ENCODE measurements around the gene BCAR1. TPM values are rescaled to one million over a fixed set of nuclear protein-coding genes. Genes with fewer than 3 reads are reported as not detected.

Gene BCAR1
- total RNA-seq, 1 experiment from 2014 or later = 120 TPM

DNA sequence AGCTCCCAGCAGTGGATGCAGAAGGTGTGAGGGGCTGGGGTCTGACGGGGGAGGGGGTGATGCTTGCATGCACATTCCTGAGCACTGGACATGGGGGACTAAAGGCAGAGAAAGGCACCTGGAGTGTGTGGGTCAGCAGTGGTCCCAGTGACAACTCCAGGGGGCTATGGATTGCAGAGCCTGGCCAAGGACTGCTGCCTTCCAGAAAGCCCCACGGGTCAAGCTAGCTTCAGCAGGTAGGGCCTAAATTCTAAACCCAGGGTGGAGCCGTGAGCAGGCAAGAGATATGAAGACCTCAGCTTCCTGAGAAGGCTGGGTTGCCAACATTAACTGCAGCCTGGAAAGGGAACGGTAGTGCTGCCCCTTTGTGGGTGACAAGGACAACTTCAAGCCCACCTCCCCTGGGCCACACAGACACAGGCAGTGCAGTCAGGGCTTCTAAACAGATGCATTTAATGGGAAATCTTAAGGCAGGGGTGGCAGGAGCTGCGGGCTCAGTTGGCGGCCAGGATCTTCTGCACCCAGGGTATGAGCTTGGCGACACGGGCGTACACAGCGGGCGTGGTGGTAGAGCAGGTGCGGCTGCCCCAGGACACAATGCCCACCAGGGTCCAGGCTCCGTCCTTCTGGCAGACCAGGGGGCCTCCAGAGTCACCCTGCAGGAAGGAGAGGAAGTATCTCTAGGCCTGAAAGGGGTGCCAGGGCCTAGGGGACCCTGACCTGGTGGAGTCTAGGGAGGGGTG lies 47.6 kb downstream of the BCAR1 start:
- H3K4me3 ChIP-seq (ENCODE audit: low read depth in 2 of 2, low read length in 2 of 2) = no peak overlapping the region
- in situ Hi-C loops (cut with HindIII; ENCODE audit: low pct_unique_long_range_greater_than_20kb, low sequenced_read_pairs) (no loop called here), intact Hi-C loops (cut with micrococcal nuclease; ENCODE audit: unreplicated experiment) (no loop called here)
- no peaks in the 10 kb centered on the region for H3K27me3 ChIP-seq (ENCODE audit: control insufficient read depth, insufficient read depth, low read length)
- DNase-seq (ENCODE audit: low read depth, low spot score) = no peak
- H3K4me1 ChIP-seq (ENCODE audit: control insufficient read depth, insufficient read depth, low read length) = no peaks in the 10 kb centered on the region
- H3K36me3 ChIP-seq (ENCODE audit: control insufficient read depth, insufficient read depth, low read length) = no peaks in the 10 kb centered on the region
- CTCF ChIA-PET = interaction anchor here (0.7 kb wide), 1 partner anchor 22 kb away, joined by 14 read pairs; no protein-coding TSS in a partner anchor
- no peak overlapping the region for H3K27ac ChIP-seq (ENCODE audit: low read length)
- POLR2A ChIA-PET = no interaction called here
- no peaks in the 10 kb centered on the region for H3K9me3 ChIP-seq (ENCODE audit: control insufficient read depth, insufficient read depth, low read depth, low read length)
- no peak for TF ChIP-seq POLR2AphosphoS5 (IDR thresholded peaks at IDR 0.05; ENCODE audit: low read depth, low read length)
- TF ChIP-seq, protein P1, sequence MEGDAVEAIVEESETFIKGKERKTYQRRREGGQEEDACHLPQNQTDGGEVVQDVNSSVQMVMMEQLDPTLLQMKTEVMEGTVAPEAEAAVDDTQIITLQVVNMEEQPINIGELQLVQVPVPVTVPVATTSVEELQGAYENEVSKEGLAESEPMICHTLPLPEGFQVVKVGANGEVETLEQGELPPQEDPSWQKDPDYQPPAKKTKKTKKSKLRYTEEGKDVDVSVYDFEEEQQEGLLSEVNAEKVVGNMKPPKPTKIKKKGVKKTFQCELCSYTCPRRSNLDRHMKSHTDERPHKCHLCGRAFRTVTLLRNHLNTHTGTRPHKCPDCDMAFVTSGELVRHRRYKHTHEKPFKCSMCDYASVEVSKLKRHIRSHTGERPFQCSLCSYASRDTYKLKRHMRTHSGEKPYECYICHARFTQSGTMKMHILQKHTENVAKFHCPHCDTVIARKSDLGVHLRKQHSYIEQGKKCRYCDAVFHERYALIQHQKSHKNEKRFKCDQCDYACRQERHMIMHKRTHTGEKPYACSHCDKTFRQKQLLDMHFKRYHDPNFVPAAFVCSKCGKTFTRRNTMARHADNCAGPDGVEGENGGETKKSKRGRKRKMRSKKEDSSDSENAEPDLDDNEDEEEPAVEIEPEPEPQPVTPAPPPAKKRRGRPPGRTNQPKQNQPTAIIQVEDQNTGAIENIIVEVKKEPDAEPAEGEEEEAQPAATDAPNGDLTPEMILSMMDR (IDR thresholded peaks at IDR 0.05) = no peak
- no peak for TF ChIP-seq TCF7L2 (IDR thresholded peaks at IDR 0.05; ENCODE audit: low read depth, low read length)
- TF ChIP-seq SIN3A (IDR thresholded peaks at IDR 0.05; ENCODE audit: borderline replicate concordance, insufficient read depth, low read depth, low read length) = no peak
- no peak for TF ChIP-seq REST (IDR thresholded peaks at IDR 0.05; ENCODE audit: insufficient read depth in 1 of 2, low read depth in 2 of 2, low read length in 1 of 2)
- no TSS peak for BruUV-seq (replicated peaks)
- no peak for ATAC-seq

DNA sequence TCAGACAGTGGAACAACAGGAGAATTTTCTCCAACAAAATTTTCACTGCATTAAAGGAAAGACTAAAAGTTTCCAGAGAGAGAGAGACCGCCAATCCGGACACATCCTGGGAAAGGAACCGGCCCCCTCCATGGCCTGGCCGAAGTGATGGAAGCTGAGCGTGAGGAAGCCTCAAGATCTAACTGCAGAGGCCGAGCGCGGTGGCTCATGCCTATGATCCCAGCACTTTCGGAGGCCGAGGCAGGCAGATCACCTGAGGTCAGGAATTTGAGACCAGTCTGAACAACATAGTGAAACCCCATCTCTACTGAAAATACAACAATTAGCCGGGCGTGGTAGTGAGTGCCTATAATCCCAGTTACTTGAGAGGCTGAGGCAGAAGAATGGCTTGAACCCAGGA lies 48.3 kb downstream of the BCAR1 start:
- H3K27me3 ChIP-seq (ENCODE audit: control insufficient read depth, insufficient read depth, low read length) = no peaks in the 10 kb centered on the region
- TF ChIP-seq REST (IDR thresholded peaks at IDR 0.05; ENCODE audit: insufficient read depth in 1 of 2, low read depth in 2 of 2, low read length in 1 of 2) (no peak), POLR2AphosphoS5 (IDR thresholded peaks at IDR 0.05; ENCODE audit: low read depth, low read length) (no peak), SIN3A (IDR thresholded peaks at IDR 0.05; ENCODE audit: borderline replicate concordance, insufficient read depth, low read depth, low read length) (no peak), TCF7L2 (IDR thresholded peaks at IDR 0.05; ENCODE audit: low read depth, low read length) (no peak)
- TF ChIP-seq, protein P1 (IDR thresholded peaks at IDR 0.05) = no peak
- in situ Hi-C loops (cut with HindIII; ENCODE audit: low pct_unique_long_range_greater_than_20kb, low sequenced_read_pairs) (no loop called here), intact Hi-C loops (cut with micrococcal nuclease; ENCODE audit: unreplicated experiment) (no loop called here)
- POLR2A ChIA-PET = no interaction called here
- H3K4me1 ChIP-seq (ENCODE audit: control insufficient read depth, insufficient read depth, low read length) = no peaks in the 10 kb centered on the region
- H3K9me3 ChIP-seq (ENCODE audit: control insufficient read depth, insufficient read depth, low read depth, low read length) = no peaks in the 10 kb centered on the region
- H3K36me3 ChIP-seq (ENCODE audit: control insufficient read depth, insufficient read depth, low read length) = no peaks in the 10 kb centered on the region
- BruUV-seq (replicated peaks) = no TSS peak
- CTCF ChIA-PET = interaction anchor here (0.7 kb wide), 1 partner anchor 22 kb away, joined by 14 read pairs; no protein-coding TSS in a partner anchor
- ATAC-seq (no peak), DNase-seq (ENCODE audit: low read depth, low spot score) (no peak)
- H3K4me3 ChIP-seq (ENCODE audit: low read depth in 2 of 2, low read length in 2 of 2) = no peak overlapping the region
- H3K27ac ChIP-seq (ENCODE audit: low read length) = no peak overlapping the region

Data from Panc1 (cell line).